Epithelial cell of esophagus (primary cell): ENCODE data around the gene NEURL3.
A peak's percentile ranks its signal among the peaks of the same experiment; 100 is the strongest.

Experiments used
- DNase-seq: peaks from one replicate; pipeline ENCODE4 v3.0.0; 2010; ENCODE audit warnings: low read depth
- H3K4me3 ChIP-seq: 2 replicates; pipeline ENCODE4 v1.5.1; 2011; ENCODE audit warnings: mild to moderate bottlenecking, low read length, control low read depth
- TF ChIP-seq, protein P1 (sequence below): IDR thresholded peaks from 2 replicates; pipeline ENCODE4 v1.5.1; 2011; ENCODE audit warnings: low read depth, mild to moderate bottlenecking, low read length, control low read depth, inconsistent platforms; ENCODE audit not compliant: insufficient read depth; ENCODE audit errors: missing control alignments

NEURL3 gene

GRCh38 chr2:96520697-96521096 is 15.5 kb upstream of the NEURL3 start:
- no peak overlapping the region for H3K4me3 ChIP-seq
- TF ChIP-seq, protein P1, sequence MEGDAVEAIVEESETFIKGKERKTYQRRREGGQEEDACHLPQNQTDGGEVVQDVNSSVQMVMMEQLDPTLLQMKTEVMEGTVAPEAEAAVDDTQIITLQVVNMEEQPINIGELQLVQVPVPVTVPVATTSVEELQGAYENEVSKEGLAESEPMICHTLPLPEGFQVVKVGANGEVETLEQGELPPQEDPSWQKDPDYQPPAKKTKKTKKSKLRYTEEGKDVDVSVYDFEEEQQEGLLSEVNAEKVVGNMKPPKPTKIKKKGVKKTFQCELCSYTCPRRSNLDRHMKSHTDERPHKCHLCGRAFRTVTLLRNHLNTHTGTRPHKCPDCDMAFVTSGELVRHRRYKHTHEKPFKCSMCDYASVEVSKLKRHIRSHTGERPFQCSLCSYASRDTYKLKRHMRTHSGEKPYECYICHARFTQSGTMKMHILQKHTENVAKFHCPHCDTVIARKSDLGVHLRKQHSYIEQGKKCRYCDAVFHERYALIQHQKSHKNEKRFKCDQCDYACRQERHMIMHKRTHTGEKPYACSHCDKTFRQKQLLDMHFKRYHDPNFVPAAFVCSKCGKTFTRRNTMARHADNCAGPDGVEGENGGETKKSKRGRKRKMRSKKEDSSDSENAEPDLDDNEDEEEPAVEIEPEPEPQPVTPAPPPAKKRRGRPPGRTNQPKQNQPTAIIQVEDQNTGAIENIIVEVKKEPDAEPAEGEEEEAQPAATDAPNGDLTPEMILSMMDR: no peak
- no peak for DNase-seq

DNA sequence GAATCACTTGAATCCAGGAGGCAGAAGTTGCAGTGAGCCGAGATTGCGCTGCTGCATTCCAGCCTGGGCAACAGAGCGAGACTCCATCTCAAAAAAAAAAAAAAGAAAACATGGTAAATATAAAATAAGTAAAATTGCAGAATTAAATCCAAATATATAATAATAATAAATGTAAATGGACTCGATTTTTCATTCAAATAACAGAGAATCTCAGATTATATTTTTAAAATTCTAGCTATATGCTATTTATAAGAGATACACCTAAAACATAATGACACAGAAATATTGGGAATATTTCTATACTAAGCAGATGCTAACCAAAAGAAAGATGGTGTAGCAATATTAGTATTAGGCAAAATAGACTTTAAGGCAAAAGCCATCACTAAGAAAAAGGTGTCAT is 15.1 kb upstream of the NEURL3 start:
- no peak overlapping the region for H3K4me3 ChIP-seq
- no peak for DNase-seq
- TF ChIP-seq, protein P1: no peak

DNA sequence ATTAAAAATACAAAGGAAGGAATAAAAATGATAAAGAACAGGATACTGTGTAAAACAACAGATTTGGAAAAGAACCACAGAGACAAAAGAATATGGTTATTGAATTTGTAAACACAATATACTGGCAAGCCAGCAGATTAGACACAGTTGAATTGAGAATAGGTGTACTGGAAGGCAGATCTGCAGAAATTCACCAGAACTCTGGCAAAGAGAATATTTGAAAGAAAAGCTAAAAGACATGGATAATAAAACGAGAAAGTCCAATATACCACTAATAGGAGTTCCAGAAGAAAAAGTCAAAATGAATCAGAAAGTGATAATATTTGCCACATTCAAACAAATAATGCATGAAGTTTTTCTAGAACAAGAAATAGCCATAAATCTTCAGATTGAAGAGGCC is 11.9 kb upstream of the NEURL3 start:
- H3K4me3 ChIP-seq: no peak overlapping the region
- TF ChIP-seq, protein P1: no peak
- no peak for DNase-seq

GRCh38 chr2:96514521-96514920 is 9.4 kb upstream of the NEURL3 start:
- H3K4me3 ChIP-seq: no peak overlapping the region
- TF ChIP-seq, protein P1: no peak
- DNase-seq: peak; percentile 52

DNA sequence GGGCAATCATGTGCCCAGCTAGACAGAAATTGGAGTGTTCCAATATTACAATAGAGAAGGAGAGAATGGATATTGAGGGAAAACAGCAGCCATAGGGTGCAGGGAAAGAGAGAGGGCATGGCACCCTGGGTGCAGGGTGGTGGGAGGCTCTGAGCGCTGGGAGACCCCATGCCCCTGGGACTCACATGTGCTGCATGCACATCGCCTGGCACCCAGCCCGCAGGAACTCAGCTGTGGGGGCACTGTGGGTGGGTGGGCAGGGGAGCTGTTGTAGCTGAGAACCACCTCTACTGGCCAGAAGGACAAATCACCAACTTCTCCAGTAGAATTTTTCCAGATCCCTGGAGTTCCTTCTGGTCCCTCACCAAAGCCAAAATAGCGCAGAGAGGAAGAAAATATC is 7.2 kb upstream of the NEURL3 start:
- no peak for DNase-seq
- TF ChIP-seq, protein P1: no peak
- no peak overlapping the region for H3K4me3 ChIP-seq

DNA sequence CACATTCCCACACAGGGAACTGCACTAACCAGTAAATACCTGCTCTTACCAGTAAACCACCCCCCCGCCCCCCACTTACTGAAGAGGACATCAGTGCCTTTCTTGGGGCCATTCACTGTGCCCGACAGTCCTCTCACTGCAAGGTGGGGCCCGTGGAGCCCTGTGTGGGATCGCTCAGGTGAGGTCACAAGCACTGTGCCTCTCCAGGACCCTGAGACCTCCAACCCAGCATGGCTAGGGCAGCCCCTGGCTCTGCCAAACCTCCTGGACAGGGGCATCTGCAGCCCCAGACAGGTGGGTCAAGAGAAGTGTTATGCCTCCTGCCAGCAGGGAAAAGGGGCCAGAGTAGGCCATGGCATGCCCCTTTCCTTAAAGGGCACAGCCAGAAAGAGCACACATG is 6.7 kb upstream of the NEURL3 start:
- H3K4me3 ChIP-seq: no peak overlapping the region
- TF ChIP-seq, protein P1: no peak
- no peak for DNase-seq

DNA sequence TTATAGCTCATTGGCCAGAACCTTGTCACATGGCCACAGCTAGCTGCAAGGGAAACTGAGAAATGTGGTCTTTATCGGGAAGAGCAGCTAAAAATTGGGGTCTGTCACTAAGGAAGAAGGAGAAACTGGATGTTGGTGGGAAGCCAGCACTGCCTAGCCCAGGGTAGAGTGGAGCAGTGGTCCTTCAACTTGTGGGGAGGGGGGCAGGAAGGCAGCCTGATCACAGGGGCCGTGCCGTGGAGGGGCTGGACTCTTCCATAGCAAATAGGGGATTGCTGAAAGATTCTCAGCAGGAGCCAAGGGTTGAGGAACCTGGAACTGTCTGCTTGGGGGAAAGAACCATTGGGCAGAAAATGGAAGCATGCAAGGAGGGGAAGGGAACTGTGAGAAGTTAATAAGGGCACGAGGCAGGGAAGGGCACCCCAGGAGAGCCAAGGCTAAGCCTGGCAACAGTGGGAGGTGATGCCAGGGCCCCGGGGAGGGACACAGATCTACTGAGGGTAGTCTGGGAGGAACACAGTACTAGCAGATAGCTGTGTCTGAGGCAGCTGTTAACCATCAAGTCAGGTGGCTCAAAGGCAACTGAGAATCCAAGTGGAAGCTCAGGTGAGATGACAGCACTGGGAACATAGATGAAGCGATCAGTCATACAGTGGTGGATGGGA is 5.9 kb upstream of the NEURL3 start:
- no peak for DNase-seq
- H3K4me3 ChIP-seq: no peak overlapping the region
- TF ChIP-seq, protein P1: no peak
